ENCODE measurements around the gene NPY.
"Not testable (repeated sequence)": the region's sequence is repeated elsewhere in the genome, so short reads cannot be mapped to it uniquely, and the experiment has no call there.

The NPY gene

GRCh38 chr7:24283897-24284698 lies at the start of gene NPY:
Gene NPY, plus strand, starts transcription at chr7:24284190. Its CDS starts 1,051 bp downstream, at chr7:24285241.
- Histone ChIP-seq H3K27me3 (ENCODE audit: control insufficient read depth, insufficient read depth, low read length) (peaks cover 40% of the 10 kb centered on the region), H3K9me3 (ENCODE audit: control insufficient read depth, low read length) (no peaks in the 10 kb centered on the region), H3K4me3 (ENCODE audit: low read length) (no peak within 1 kb of the TSS)

GRCh38 chr7:24239260-24239659 lies 44.7 kb upstream of the NPY start:
- no peak overlapping the region for H3K4me3 ChIP-seq (ENCODE audit: low read length)
- no peaks in the 10 kb centered on the region for H3K4me1 ChIP-seq (ENCODE audit: control insufficient read depth, insufficient read depth, low read length)
- no peaks in the 10 kb centered on the region for H3K27me3 ChIP-seq (ENCODE audit: control insufficient read depth, insufficient read depth, low read length)
- no peaks in the 10 kb centered on the region for H3K9me3 ChIP-seq (ENCODE audit: control insufficient read depth, low read length)
- no peaks in the 10 kb centered on the region for H3K36me3 ChIP-seq (ENCODE audit: control insufficient read depth, insufficient read depth, low read length)
- no peak overlapping the region for H3K9ac ChIP-seq (ENCODE audit: low read length)

More at GRCh38 chr7:24283897-24284698, at the start of gene NPY:
- H3K9ac ChIP-seq (ENCODE audit: low read length), result no peak within 1 kb of the TSS
- H3K4me1 ChIP-seq (ENCODE audit: control insufficient read depth, insufficient read depth, low read length), result peaks cover 16% of the 10 kb centered on the region
- H3K36me3 ChIP-seq (ENCODE audit: control insufficient read depth, insufficient read depth, low read length), result no peaks in the 10 kb centered on the region

DNA sequence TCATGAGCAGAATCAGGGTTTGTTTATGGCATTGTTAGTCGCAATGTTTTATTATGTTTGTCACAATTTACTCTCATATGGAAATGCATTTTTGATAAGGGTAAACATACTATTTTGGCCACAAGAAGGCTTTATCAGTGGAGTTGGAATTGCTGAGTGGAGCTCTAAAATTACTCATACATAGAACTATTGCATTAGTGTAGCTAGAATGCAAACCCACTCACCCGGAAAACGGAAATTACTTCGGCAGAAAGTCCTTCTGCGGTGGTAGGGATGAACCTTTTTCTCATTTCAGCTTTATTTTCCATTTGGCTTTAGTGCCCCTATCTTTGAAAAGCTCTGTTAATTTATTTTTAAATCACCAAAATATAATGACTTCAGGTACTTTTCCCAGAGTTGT lies 42.8 kb upstream of the NPY start:
- H3K9ac ChIP-seq (ENCODE audit: low read length), result no peak overlapping the region
- no peaks in the 10 kb centered on the region for H3K9me3 ChIP-seq (ENCODE audit: control insufficient read depth, low read length)
- no peaks in the 10 kb centered on the region for H3K4me1 ChIP-seq (ENCODE audit: control insufficient read depth, insufficient read depth, low read length)
- H3K27me3 ChIP-seq (ENCODE audit: control insufficient read depth, insufficient read depth, low read length), result no peaks in the 10 kb centered on the region
- H3K36me3 ChIP-seq (ENCODE audit: control insufficient read depth, insufficient read depth, low read length), result no peaks in the 10 kb centered on the region
- no peak overlapping the region for H3K4me3 ChIP-seq (ENCODE audit: low read length)

DNA sequence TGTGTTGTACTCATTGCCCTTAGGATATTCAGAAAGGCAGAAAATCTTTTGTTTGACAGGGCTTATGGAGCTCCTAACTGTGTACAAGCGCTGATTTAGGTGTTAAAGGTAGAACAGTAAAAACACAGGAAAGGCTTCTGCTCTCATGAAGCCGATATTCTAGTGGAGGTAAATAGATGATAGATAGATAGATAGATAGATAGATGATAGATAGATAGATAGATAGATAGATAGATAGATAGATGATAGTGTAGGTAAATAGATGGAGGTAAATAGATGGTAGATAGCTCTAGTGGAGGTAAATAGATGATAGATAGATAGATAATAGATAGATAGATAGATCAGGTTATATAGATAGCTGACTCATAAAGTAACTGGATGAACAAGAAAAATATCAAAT lies 39.4 kb upstream of the NPY start:
- Histone ChIP-seq H3K4me3 (ENCODE audit: low read length) (no peak overlapping the region), H3K9me3 (ENCODE audit: control insufficient read depth, low read length) (no peaks in the 10 kb centered on the region), H3K27me3 (ENCODE audit: control insufficient read depth, insufficient read depth, low read length) (no peaks in the 10 kb centered on the region), H3K36me3 (ENCODE audit: control insufficient read depth, insufficient read depth, low read length) (no peaks in the 10 kb centered on the region), H3K9ac (ENCODE audit: low read length) (no peak overlapping the region), H3K4me1 (ENCODE audit: control insufficient read depth, insufficient read depth, low read length) (no peaks in the 10 kb centered on the region)

GRCh38 chr7:24245362-24245761 lies 38.6 kb upstream of the NPY start:
- H3K4me3 ChIP-seq (ENCODE audit: low read length), result no peak overlapping the region
- H3K4me1 ChIP-seq (ENCODE audit: control insufficient read depth, insufficient read depth, low read length), result no peaks in the 10 kb centered on the region
- H3K9me3 ChIP-seq (ENCODE audit: control insufficient read depth, low read length), result no peaks in the 10 kb centered on the region
- H3K27me3 ChIP-seq (ENCODE audit: control insufficient read depth, insufficient read depth, low read length), result no peaks in the 10 kb centered on the region
- no peak overlapping the region for H3K9ac ChIP-seq (ENCODE audit: low read length)
- no peaks in the 10 kb centered on the region for H3K36me3 ChIP-seq (ENCODE audit: control insufficient read depth, insufficient read depth, low read length)

GRCh38 chr7:24249266-24249665 lies 34.7 kb upstream of the NPY start:
- H3K36me3 ChIP-seq (ENCODE audit: control insufficient read depth, insufficient read depth, low read length), result no peaks in the 10 kb centered on the region
- no peaks in the 10 kb centered on the region for H3K4me1 ChIP-seq (ENCODE audit: control insufficient read depth, insufficient read depth, low read length)
- no peaks in the 10 kb centered on the region for H3K9me3 ChIP-seq (ENCODE audit: control insufficient read depth, low read length)
- H3K27me3 ChIP-seq (ENCODE audit: control insufficient read depth, insufficient read depth, low read length), result no peaks in the 10 kb centered on the region
- H3K9ac ChIP-seq (ENCODE audit: low read length), result no peak overlapping the region
- no peak overlapping the region for H3K4me3 ChIP-seq (ENCODE audit: low read length)

GRCh38 chr7:24251568-24251967 lies 32.4 kb upstream of the NPY start:
- H3K4me1 ChIP-seq (ENCODE audit: control insufficient read depth, insufficient read depth, low read length), result no peaks in the 10 kb centered on the region
- H3K4me3 ChIP-seq (ENCODE audit: low read length), result no peak overlapping the region
- no peaks in the 10 kb centered on the region for H3K9me3 ChIP-seq (ENCODE audit: control insufficient read depth, low read length)

DNA sequence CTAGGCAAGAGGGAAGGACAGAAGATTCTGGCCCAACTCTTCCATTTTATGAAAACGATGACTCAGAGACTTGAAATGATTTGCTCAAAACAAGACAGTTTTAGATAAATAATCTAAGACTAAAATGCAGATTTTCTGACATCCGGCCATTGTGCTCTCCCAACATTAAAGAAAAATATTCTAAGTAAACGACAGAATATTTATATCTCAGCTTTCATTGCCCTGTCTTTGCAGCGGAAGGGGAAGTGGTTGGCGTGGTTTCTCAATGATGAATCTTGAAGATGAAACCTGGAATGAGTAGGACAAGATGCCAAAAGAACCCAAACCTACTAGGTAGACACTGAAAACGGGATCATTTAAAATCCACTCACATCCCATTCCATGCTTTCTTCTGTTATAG lies 28.9 kb upstream of the NPY start:
- Histone ChIP-seq H3K9me3 (ENCODE audit: control insufficient read depth, low read length) (no peaks in the 10 kb centered on the region), H3K36me3 (ENCODE audit: control insufficient read depth, insufficient read depth, low read length) (no peaks in the 10 kb centered on the region), H3K4me1 (ENCODE audit: control insufficient read depth, insufficient read depth, low read length) (no peaks in the 10 kb centered on the region), H3K27me3 (ENCODE audit: control insufficient read depth, insufficient read depth, low read length) (no peaks in the 10 kb centered on the region), H3K9ac (ENCODE audit: low read length) (no peak overlapping the region), H3K4me3 (ENCODE audit: low read length) (no peak overlapping the region)

More at GRCh38 chr7:24251568-24251967, 32.4 kb upstream of the NPY start:
- Histone ChIP-seq H3K36me3 (ENCODE audit: control insufficient read depth, insufficient read depth, low read length) (no peaks in the 10 kb centered on the region), H3K9ac (ENCODE audit: low read length) (no peak overlapping the region), H3K27me3 (ENCODE audit: control insufficient read depth, insufficient read depth, low read length) (no peaks in the 10 kb centered on the region)

GRCh38 chr7:24258324-24258723 lies 25.7 kb upstream of the NPY start:
- not testable (repeated sequence) for H3K9ac ChIP-seq (ENCODE audit: low read length); H3K9me3 ChIP-seq (ENCODE audit: control insufficient read depth, low read length); H3K27me3 ChIP-seq (ENCODE audit: control insufficient read depth, insufficient read depth, low read length); H3K36me3 ChIP-seq (ENCODE audit: control insufficient read depth, insufficient read depth, low read length); H3K4me1 ChIP-seq (ENCODE audit: control insufficient read depth, insufficient read depth, low read length); H3K4me3 ChIP-seq (ENCODE audit: low read length)

- H3K4me3 ChIP-seq (ENCODE audit: low read length), result no peak overlapping the region
- H3K27me3 ChIP-seq (ENCODE audit: control insufficient read depth, insufficient read depth, low read length), result no peaks in the 10 kb centered on the region
- H3K9ac ChIP-seq (ENCODE audit: low read length), result no peak overlapping the region
- no peaks in the 10 kb centered on the region for H3K9me3 ChIP-seq (ENCODE audit: control insufficient read depth, low read length)
- no peaks in the 10 kb centered on the region for H3K4me1 ChIP-seq (ENCODE audit: control insufficient read depth, insufficient read depth, low read length)
- no peaks in the 10 kb centered on the region for H3K36me3 ChIP-seq (ENCODE audit: control insufficient read depth, insufficient read depth, low read length)
Observed at GRCh38 chr7:24271938-24272337, 12.1 kb upstream of the NPY start.

DNA sequence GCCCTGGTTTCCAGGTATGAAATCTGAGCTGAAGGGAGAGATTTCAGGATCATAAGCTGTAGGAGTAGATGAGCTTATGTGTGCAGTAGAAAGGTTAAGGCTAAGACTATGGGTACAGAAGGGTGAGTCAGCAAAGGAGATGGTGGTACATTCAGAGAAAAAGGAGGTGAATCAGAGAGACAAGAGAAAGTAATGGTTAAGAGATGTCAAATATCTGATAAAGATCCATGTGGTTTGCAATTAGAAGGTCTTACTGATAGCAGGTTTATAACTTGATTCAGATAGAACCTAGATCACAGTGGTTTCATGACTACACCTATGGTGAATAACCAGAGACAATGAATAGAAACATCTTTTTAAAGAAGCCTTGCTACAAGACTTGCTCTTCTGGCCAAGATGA lies 4.5 kb upstream of the NPY start:
- Histone ChIP-seq H3K36me3 (ENCODE audit: control insufficient read depth, insufficient read depth, low read length) (no peaks in the 10 kb centered on the region), H3K27me3 (ENCODE audit: control insufficient read depth, insufficient read depth, low read length) (peaks cover 25% of the 10 kb centered on the region), H3K4me1 (ENCODE audit: control insufficient read depth, insufficient read depth, low read length) (peaks cover 5% of the 10 kb centered on the region), H3K4me3 (ENCODE audit: low read length) (no peak overlapping the region), H3K9ac (ENCODE audit: low read length) (no peak overlapping the region), H3K9me3 (ENCODE audit: control insufficient read depth, low read length) (no peaks in the 10 kb centered on the region)

GRCh38 chr7:24283554-24283896 lies 465 bp upstream of the NPY start:
- H3K9ac ChIP-seq (ENCODE audit: low read length), result no peak overlapping the region
- H3K36me3 ChIP-seq (ENCODE audit: control insufficient read depth, insufficient read depth, low read length), result no peaks in the 10 kb centered on the region
- H3K27me3 ChIP-seq (ENCODE audit: control insufficient read depth, insufficient read depth, low read length), result peaks cover 40% of the 10 kb centered on the region

More at GRCh38 chr7:24283554-24283896, 465 bp upstream of the NPY start:
- H3K4me1 ChIP-seq (ENCODE audit: control insufficient read depth, insufficient read depth, low read length), result peaks cover 16% of the 10 kb centered on the region
- H3K9me3 ChIP-seq (ENCODE audit: control insufficient read depth, low read length), result no peaks in the 10 kb centered on the region
- no peak overlapping the region for H3K4me3 ChIP-seq (ENCODE audit: low read length)

Data from mucosa of stomach (tissue), 1 donor.